ACC112 (cell line): ENCODE results near the gene ATF5.

Source experiments
- H2AFZ ChIP-seq: fragments of 200-600 bp; sonication (generic); one replicate; pipeline ENCODE4 v1.6.0; 2017; ENCODE audit warnings: antibody characterized with exemption, low read length; ENCODE audit not compliant: unreplicated experiment
- H3K27ac ChIP-seq: fragments of 200-600 bp; sonication (generic); 2 replicates; pipeline ENCODE4 v1.5.1; 2014; ENCODE audit warnings: low read depth, mild to moderate bottlenecking, antibody characterized with exemption, low read length, moderate library complexity
- H3K27me3 ChIP-seq: fragments of 200-600 bp; sonication (generic); 2 replicates; pipeline ENCODE4 v1.6.1; 2014; ENCODE audit warnings: mild to moderate bottlenecking, antibody characterized with exemption, low read length, moderate library complexity, mixed read lengths; ENCODE audit not compliant: insufficient read depth
- H3K36me3 ChIP-seq: fragments of 200-600 bp; sonication (generic); 2 replicates; pipeline ENCODE4 v1.6.1; 2016; ENCODE audit warnings: mild to moderate bottlenecking, antibody characterized with exemption, low read length, moderate library complexity, mixed read lengths; ENCODE audit not compliant: insufficient read depth
- H3K4me1 ChIP-seq: fragments of 200-600 bp; sonication (generic); one replicate; pipeline ENCODE4 v1.6.1; 2016; ENCODE audit warnings: low read length, mixed read lengths; ENCODE audit not compliant: insufficient read depth, unreplicated experiment, control insufficient read depth
- H3K4me3 ChIP-seq: fragments of 200-600 bp; sonication (generic); 2 replicates; pipeline ENCODE4 v1.5.1; 2014; ENCODE audit warnings: mild to moderate bottlenecking, low read depth, low read length
- H3K79me2 ChIP-seq: fragments of 200-600 bp; sonication (generic); one replicate; pipeline ENCODE4 v1.6.0; 2016; ENCODE audit warnings: low read length; ENCODE audit not compliant: control insufficient read depth, unreplicated experiment, insufficient read depth

Gene ATF5

DNA sequence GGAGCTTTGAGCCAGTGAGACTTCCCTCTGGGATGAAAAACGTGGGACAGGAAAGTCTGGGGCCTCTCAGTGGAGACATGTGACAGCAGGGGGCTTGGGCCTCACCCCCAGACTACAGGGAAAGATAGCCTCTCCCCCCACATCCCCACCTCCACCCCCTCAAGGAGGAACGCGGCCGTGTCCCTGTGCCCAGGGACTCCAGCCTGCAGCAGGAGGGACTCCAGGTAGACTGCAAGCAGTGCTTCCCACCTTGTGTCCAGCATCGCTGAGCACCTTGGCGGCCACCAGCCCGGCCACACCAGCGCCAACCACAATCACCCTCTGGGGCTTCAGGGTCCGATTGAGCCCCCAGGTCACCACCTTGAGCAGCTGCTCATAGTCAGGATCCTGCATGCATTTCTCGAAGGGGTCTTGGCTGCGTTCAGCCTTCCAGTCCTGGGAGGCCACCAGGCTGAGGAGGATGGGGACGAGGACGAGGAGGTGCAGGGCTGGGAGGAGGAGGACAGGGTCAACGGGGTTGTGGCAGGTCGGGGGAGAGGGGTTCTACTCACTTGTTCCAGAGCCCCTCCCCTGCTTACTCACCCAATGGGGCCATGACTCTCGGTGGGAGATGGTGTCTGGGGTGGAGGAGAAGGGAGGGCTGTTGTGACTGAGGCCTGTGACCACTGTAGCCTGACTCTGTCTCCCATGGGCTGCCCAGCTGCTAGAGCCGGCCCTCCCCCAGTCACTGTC, 33.3 kb upstream of the ATF5 start:
- H3K36me3 ChIP-seq = no peaks in the 10 kb centered on the region
- peaks cover 12% of the 10 kb centered on the region for H3K4me1 ChIP-seq
- H3K4me3 ChIP-seq = no peak overlapping the region
- H3K27ac ChIP-seq = no peak overlapping the region
- no peaks in the 10 kb centered on the region for H3K79me2 ChIP-seq
- H2AFZ ChIP-seq = no peak overlapping the region
- H3K27me3 ChIP-seq = no peaks in the 10 kb centered on the region

GRCh38 chr19:49896863-49897621, 32.0 kb upstream of the ATF5 start, which contains the start of gene IL4I1:
TSS of gene IL4I1 (minus strand) at chr19:49896887. CDS start at chr19:49896160, 727 bp downstream.
- Histone ChIP-seq H3K27me3 (no peaks in the 10 kb centered on the region), H3K36me3 (no peaks in the 10 kb centered on the region), H2AFZ (peak within 1 kb of the TSS; percentile 14), H3K4me1 (peaks cover 12% of the 10 kb centered on the region), H3K79me2 (no peaks in the 10 kb centered on the region), H3K4me3 (peak within 1 kb of the TSS; percentile 29; the same call in 1 of the 2 replicates), H3K27ac (peak within 1 kb of the TSS; percentile 72; the same call in 1 of the 2 replicates)

DNA sequence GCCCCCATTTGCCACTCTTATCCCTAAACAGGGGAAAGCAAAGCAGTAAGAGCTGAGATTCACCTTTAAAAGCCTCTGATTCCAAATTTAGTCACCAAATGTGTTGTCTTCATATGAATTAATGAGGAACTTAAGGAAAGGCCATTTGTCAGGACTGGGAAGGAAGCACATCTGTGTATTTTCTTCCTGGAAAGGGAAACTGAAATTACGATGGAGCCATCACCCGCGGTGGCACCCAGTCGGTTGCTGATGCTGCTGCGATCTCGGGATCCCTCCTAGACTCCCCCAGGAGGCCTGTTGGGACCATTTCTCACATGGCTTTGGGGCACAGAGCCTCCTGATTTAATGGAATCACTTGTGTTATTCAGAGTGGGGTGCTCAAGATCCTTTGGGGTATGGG, 24.9 kb upstream of the ATF5 start:
- Histone ChIP-seq H3K27me3 (no peaks in the 10 kb centered on the region), H3K27ac (no peak overlapping the region), H3K4me1 (no peaks in the 10 kb centered on the region), H3K36me3 (no peaks in the 10 kb centered on the region), H3K4me3 (no peak overlapping the region), H3K79me2 (no peaks in the 10 kb centered on the region), H2AFZ (no peak overlapping the region)

DNA sequence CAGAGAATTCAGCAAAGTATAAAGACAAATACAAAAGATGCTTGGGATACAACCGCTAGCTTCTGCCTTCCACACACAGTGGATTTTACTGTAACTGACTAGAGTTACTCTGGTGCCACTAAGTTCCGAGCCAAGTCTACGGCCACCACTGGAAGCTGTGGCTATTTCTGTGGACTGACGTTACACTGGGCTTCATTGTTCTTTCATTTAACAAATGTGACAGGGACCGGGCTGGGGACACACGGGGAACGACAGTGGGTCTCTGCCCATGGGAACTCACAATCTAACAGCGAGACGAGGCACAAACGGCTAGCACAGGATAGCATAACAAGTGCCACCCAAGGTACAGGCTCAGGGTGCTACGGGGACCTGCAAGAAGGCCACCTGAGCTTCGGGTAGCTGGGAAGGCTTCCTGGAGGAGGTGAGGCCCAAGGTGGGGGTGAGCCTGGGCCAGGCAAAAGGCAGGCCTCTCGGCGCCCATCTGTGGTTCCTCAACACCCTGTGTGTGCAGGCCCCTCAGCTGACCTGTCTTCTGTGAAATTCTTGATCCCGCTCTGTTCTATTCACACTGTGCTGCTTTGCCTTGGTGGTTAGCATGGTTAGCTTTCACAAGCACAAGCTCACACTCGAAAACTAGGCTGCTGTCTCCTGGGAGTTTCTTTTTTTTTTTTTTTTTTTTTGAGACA, 22.0 kb upstream of the ATF5 start:
- no peak overlapping the region for H2AFZ ChIP-seq
- H3K4me3 ChIP-seq = no peak overlapping the region
- H3K27ac ChIP-seq = no peak overlapping the region
- H3K36me3 ChIP-seq = no peaks in the 10 kb centered on the region
- peaks cover 4% of the 10 kb centered on the region for H3K4me1 ChIP-seq
- no peaks in the 10 kb centered on the region for H3K27me3 ChIP-seq
- H3K79me2 ChIP-seq = peaks cover 4% of the 10 kb centered on the region

GRCh38 chr19:49907745-49908446, 21.1 kb upstream of the ATF5 start:
- Histone ChIP-seq H2AFZ (no peak overlapping the region), H3K36me3 (no peaks in the 10 kb centered on the region), H3K27me3 (no peaks in the 10 kb centered on the region), H3K27ac (no peak overlapping the region), H3K79me2 (peaks cover 4% of the 10 kb centered on the region), H3K4me3 (no peak overlapping the region), H3K4me1 (peaks cover 4% of the 10 kb centered on the region)

- Histone ChIP-seq H3K27ac (no peak overlapping the region), H2AFZ (no peak overlapping the region), H3K36me3 (no peaks in the 10 kb centered on the region), H3K79me2 (peaks cover 4% of the 10 kb centered on the region), H3K27me3 (no peaks in the 10 kb centered on the region), H3K4me3 (no peak overlapping the region), H3K4me1 (peaks cover 4% of the 10 kb centered on the region)
Observed at GRCh38 chr19:49908480-49909420, 20.3 kb upstream of the ATF5 start.

DNA sequence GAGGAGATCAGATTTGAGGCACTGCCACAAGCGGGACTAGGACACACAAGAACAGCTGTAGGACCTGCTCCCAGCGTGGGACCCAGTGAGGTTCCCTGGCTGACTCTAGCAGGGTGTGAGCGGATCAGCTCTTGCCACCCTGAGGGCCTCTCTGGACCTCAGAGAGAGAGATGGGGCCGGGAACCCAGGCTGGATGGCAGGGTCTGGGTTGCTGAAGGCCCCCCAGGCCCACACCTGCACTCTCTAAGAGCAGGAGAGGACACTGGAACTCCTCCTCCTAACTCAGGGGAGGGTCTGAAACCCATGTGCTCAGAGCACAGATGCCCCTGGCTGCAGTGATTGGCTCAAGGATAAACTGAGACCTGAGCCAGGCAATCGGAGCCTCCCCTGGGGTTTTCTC, 18.8 kb upstream of the ATF5 start:
- H3K27ac ChIP-seq = no peak overlapping the region
- no peak overlapping the region for H3K4me3 ChIP-seq
- H3K4me1 ChIP-seq = peaks cover 4% of the 10 kb centered on the region
- no peaks in the 10 kb centered on the region for H3K27me3 ChIP-seq
- no peaks in the 10 kb centered on the region for H3K36me3 ChIP-seq
- peaks cover 4% of the 10 kb centered on the region for H3K79me2 ChIP-seq
- H2AFZ ChIP-seq = no peak overlapping the region

DNA sequence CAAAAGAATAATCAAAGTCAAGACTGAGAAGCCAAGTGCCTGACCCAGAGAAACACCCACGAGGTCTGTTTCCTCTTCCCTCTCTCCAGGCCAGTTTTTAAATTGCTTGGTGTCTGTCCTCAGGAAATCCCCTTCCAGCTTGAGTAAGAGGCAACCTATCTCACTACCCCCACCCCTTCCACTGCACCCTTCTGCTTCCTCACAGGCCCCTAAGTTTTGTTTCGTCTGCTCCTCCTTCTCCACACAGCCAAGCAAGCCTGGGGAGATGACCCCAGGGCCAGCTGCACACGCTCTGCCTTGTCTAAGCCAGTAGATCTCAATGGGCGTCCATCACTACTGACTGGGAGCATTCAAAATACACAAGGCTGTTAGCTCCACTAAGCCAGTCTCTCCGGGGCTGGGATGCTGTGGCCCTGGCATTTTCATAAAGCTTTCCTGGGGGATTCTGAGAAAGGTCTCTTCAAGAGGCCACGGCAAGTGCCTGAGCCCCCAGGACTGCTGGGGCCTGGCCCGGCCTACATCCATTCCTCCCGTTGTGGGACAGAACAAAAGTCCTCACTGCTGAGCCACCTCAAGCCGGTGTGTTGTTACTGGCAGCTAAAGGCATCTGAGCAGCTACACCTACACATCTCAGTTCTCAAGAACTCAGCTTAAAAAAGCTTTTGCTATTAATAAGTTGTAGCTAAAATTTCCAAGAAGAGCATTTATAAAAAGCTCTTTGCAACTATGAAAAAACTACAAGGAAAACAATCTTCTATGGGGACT, 17.4 kb upstream of the ATF5 start:
- Histone ChIP-seq H3K4me1 (peaks cover 4% of the 10 kb centered on the region), H3K79me2 (peaks cover 13% of the 10 kb centered on the region), H3K36me3 (no peaks in the 10 kb centered on the region), H2AFZ (no peak overlapping the region), H3K4me3 (no peak overlapping the region), H3K27me3 (no peaks in the 10 kb centered on the region), H3K27ac (no peak overlapping the region; the same call in 1 of the 2 replicates)

DNA sequence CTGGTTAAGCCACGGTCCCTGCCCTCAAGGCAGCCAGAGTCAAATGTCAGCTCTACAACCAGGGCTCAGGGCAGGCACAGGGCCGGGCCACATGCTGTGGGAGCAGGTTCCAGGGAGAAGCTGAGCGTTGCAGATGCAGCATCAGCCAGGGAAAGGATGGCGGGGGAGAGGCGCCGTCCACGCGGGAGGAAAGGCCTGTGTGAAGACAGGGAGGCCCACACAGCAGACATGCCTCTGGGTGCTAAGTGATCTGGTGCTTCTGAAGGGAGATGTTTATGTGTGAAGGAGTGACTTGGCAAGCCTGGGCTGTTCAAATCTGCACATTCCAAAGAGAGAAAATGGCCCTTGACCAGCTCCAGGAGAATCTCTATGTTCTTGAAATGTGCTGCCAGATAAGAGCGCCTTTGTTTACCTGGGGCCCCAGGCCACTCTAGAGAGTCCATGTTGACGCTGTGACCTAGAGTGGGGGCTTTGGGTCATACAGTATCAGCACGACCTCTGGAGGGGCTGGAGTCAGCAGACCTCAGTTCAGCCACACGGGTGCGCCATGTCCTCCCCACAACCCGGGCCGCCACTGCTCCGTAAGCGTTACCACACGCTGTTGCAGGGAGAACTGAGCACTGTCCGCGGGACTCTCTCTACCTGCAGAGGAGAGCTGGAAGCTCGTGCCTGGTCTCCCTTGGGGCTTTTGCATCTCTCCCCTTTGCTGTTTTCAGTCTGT, 15.9 kb upstream of the ATF5 start:
- Histone ChIP-seq H3K4me1 (peaks cover 4% of the 10 kb centered on the region), H3K27ac (no peak overlapping the region)

More for the DNA sequence above, 15.9 kb upstream of the ATF5 start:
- H3K36me3 ChIP-seq = no peaks in the 10 kb centered on the region
- no peaks in the 10 kb centered on the region for H3K27me3 ChIP-seq
- no peak overlapping the region for H3K4me3 ChIP-seq
- peaks cover 21% of the 10 kb centered on the region for H3K79me2 ChIP-seq
- no peak overlapping the region for H2AFZ ChIP-seq
